NAMALWA (cell line): ENCODE measurements around the gene PDE4D.

Source experiments
- DNase-seq: peaks from one replicate; pipeline ENCODE4 v3.0.0-alpha.2; 2015; ENCODE audit warnings: low spot score

PDE4D gene

GRCh38 chr5:59893429-59894227, at the start of gene PDE4D:
Gene PDE4D (minus strand): TSS chr5:59893726.
- DNase-seq, result no peak

GRCh38 chr5:59937633-59938032, 44.1 kb upstream of the PDE4D start:
- DNase-seq, result no peak

- DNase-seq, result no peak
These were observed 29.9 kb upstream of the PDE4D start for GRCh38 chr5:59923465-59923864.

GRCh38 chr5:59922220-59922619, 28.7 kb upstream of the PDE4D start:
- DNase-seq, result no peak

- DNase-seq, result no peak
These were observed 28.3 kb upstream of the PDE4D start for GRCh38 chr5:59921816-59922215.

- DNase-seq, result no peak
These were observed 26.0 kb upstream of the PDE4D start for GRCh38 chr5:59919484-59919883.

GRCh38 chr5:59917121-59917520, 23.6 kb upstream of the PDE4D start:
- no peak for DNase-seq

- no peak for DNase-seq
These were observed 11.7 kb upstream of the PDE4D start for GRCh38 chr5:59905188-59905587.

GRCh38 chr5:59897075-59897474, 3.5 kb upstream of the PDE4D start:
- no peak for DNase-seq

GRCh38 chr5:59891962-59892643, 1.4 kb downstream of the PDE4D start:
- DNase-seq, result no peak

GRCh38 chr5:59887274-59887673, 6.3 kb downstream of the PDE4D start:
- no peak for DNase-seq

- DNase-seq, result no peak
These were observed 18.9 kb downstream of the PDE4D start for GRCh38 chr5:59874675-59875074.

GRCh38 chr5:59873113-59873512, 20.4 kb downstream of the PDE4D start:
- no peak for DNase-seq

- no peak for DNase-seq
These were observed 26.9 kb downstream of the PDE4D start for GRCh38 chr5:59866661-59867060.

- peak; percentile 0 for DNase-seq
These were observed 28.8 kb downstream of the PDE4D start for GRCh38 chr5:59864718-59865117.

GRCh38 chr5:59863777-59864176, 29.7 kb downstream of the PDE4D start:
- DNase-seq, result no peak

- DNase-seq, result no peak
These were observed 37.2 kb downstream of the PDE4D start for GRCh38 chr5:59856358-59856757.

- DNase-seq, result no peak
These were observed 42.8 kb downstream of the PDE4D start for GRCh38 chr5:59850766-59851165.

- DNase-seq, result no peak
These were observed 45.9 kb downstream of the PDE4D start for GRCh38 chr5:59847586-59847985.

- DNase-seq, result no peak
These were observed 47.8 kb downstream of the PDE4D start for GRCh38 chr5:59845730-59846129.

GRCh38 chr5:59843511-59844213, 49.9 kb downstream of the PDE4D start:
- no peak for DNase-seq

GRCh38 chr5:59842999-59843398, 50.5 kb downstream of the PDE4D start:
- no peak for DNase-seq

GRCh38 chr5:59840200-59840601, 53.3 kb downstream of the PDE4D start:
- DNase-seq, result no peak
